H1 (cell line): ENCODE measurements around the gene DBH. TPM values are rescaled to one million over a fixed set of nuclear protein-coding genes. Genes with fewer than 3 reads are reported as not detected.

Source experiments
- SRF ChIP-seq: IDR thresholded peaks from 2 replicates; pipeline ENCODE4 v1.6.1; 2011; ENCODE audit warnings: mild to moderate bottlenecking, low read depth, low read length, moderate library complexity
- polyA plus RNA-seq, 7 experiments: library from polyadenylated mRNA; depleted of rRNA in 3 of 7; stranded (reverse) in 5 of 7; unstranded in 2 of 7; fragments of >200 nt in 5 of 7; fragments of 200-250 nt in 2 of 7; gene quantifications; 1 replicate in 5 of 7; 2 replicates in 1 of 7; 4 replicates in 1 of 7; pipeline versions ENCODE4 v1.2.1 to v1.2.3, GENCODE V29; 2011 to 2013; ENCODE audit warnings: missing spikeins in 2 of 7, mixed read lengths in 2 of 7
- total RNA-seq: library from RNA; stranded (reverse); fragmentation: NEBNext Ultra II Directional; extraction: Animal tissue kit (Norgen Biotek cat#: 25700); gene quantifications from 2 replicates; pipeline ENCODE4 v1.2.1, GENCODE V29; 2021

Gene DBH
- total and polyA plus RNA-seq, 2 of the 8 experiments (the other 6 are each of a cell fraction or from before 2014, with no cell fraction given) = 0.18 TPM; not detected in 1

DNA sequence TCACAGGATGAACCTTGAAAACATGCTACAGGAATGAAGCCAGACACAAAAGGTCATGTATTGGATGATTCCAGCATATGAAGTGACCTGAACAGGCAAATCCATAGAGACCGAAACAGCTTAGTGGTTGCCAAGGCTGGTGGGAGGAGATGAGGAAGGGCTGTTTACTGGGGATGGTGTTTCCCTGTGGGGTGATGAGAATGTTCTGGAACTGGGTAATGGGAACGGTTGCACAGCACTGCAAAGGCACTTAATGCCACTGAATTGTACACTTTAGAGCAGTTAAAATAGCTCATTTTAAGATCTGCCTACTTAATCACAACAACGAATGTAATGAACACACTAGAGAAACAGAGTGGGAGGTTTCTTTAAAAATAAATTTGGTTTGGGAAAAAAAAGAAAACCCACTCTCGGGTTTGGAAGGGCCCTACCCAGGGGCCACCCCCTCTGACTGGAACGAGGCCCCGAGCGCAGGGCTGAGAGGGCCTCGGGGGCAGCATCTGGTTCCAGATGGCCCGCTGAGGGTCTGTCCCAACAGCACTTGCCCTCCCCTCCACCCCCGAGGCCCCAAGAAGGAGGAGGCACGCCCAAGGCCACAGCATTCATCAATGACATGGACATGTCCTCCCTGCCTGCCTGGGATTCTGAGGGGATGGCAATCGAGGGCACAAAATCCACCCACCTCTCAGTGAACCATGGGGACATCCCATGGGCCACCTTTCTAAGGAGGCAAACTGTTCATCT lies 70.3 kb downstream of the DBH start (continued):
- TF ChIP-seq SRF = no peak
